WTC11 (cell line): ENCODE measurements around the gene CLOCK. TPM values are rescaled to one million over a fixed set of nuclear protein-coding genes. Genes with fewer than 3 reads are reported as not detected.

Source experiments
- ATAC-seq: fragments of 200-7000 bp; cut with Tn5 transposase; 2 replicates; pipeline ENCODE4 v1.10.0; 2021; ENCODE audit warnings: mild to moderate bottlenecking, moderate library complexity
- CTCF ChIA-PET: fragments of 300-600 bp; sonication (Branson Sonifier 250); formaldehyde crosslinking; loops from one replicate; lab custom pipeline; 2021; ENCODE audit warnings: antibody characterized with exemption; lab: Charles Lee
- POLR2A ChIA-PET: fragments of 350-600 bp; sonication (Branson Sonifier 250); formaldehyde crosslinking; loops from one replicate; lab custom pipeline; 2021; ENCODE audit warnings: antibody characterized with exemption; lab: Charles Lee
- DNase-seq: peaks from one replicate; pipeline ENCODE4 v3.0.0; 2021; ENCODE audit warnings: low spot score
- H3K27ac Mint-ChIP-seq: 2 replicates; pipeline ENCODE4 v1.8.0; 2021; ENCODE audit warnings: mixed read lengths
- H3K27me3 Mint-ChIP-seq: 2 replicates; pipeline ENCODE4 v1.8.0; 2021; ENCODE audit warnings: low read depth, mild to moderate bottlenecking, moderate library complexity, mixed read lengths
- H3K36me3 Mint-ChIP-seq: 2 replicates; pipeline ENCODE4 v1.8.0; 2021; ENCODE audit warnings: mixed read lengths
- H3K4me1 Mint-ChIP-seq: 2 replicates; pipeline ENCODE4 v1.8.0; 2022; ENCODE audit warnings: mixed read lengths
- H3K4me3 Mint-ChIP-seq: 2 replicates; pipeline ENCODE4 v1.8.0; 2021; ENCODE audit warnings: mild to moderate bottlenecking, moderate library complexity, mixed read lengths
- H3K9me3 Mint-ChIP-seq: 2 replicates; pipeline ENCODE4 v1.8.0; 2021; ENCODE audit warnings: mixed read lengths
- AFF4 ChIP-seq: sonication (generic); formaldehyde crosslinking; IDR thresholded peaks from 2 replicates; pipeline ENCODE4 v1.8.1; 2023; ENCODE audit warnings: mild to moderate bottlenecking, missing genetic modification reagents, borderline replicate concordance
- AR ChIP-seq: fragments of 250-450 bp; sonication (Bioruptor Pico); IDR thresholded peaks from 2 replicates; pipeline ENCODE4 v1.9.0; 2021; ENCODE audit warnings: mild to moderate bottlenecking
- ATF1 ChIP-seq: sonication (generic); formaldehyde crosslinking; IDR thresholded peaks from 2 replicates; pipeline ENCODE4 v1.8.1; 2023; ENCODE audit warnings: mild to moderate bottlenecking, moderate library complexity, missing genetic modification reagents
- ATF3 ChIP-seq: sonication (generic); formaldehyde crosslinking; conservative IDR thresholded peaks from 2 replicates; pipeline ENCODE4 v1.8.1; 2022; ENCODE audit warnings: mild to moderate bottlenecking, missing genetic modification reagents
- CBFB ChIP-seq: sonication (generic); formaldehyde crosslinking; IDR thresholded peaks from 2 replicates; pipeline ENCODE4 v1.8.1; 2022; ENCODE audit warnings: mild to moderate bottlenecking, low read depth, missing genetic modification reagents
- EMX1 ChIP-seq: fragments of 250-450 bp; sonication (Bioruptor Pico); IDR thresholded peaks from 2 replicates; pipeline ENCODE4 v1.8.0; 2021; ENCODE audit warnings: mild to moderate bottlenecking
- HMGXB4 ChIP-seq: sonication (generic); formaldehyde crosslinking; IDR thresholded peaks from 2 replicates; pipeline ENCODE4 v1.8.1; 2023; ENCODE audit warnings: mild to moderate bottlenecking, moderate library complexity, missing genetic modification reagents
- MAX ChIP-seq: sonication (generic); formaldehyde crosslinking; IDR thresholded peaks from 2 replicates; pipeline ENCODE4 v1.8.0; 2022; ENCODE audit warnings: mild to moderate bottlenecking, missing genetic modification reagents
- SMAD3 ChIP-seq: sonication (generic); formaldehyde crosslinking; IDR thresholded peaks from 2 replicates; pipeline ENCODE4 v1.8.0; 2022; ENCODE audit warnings: missing genetic modification reagents, mild to moderate bottlenecking, borderline replicate concordance
- ZBTB21 ChIP-seq: sonication (generic); formaldehyde crosslinking; IDR thresholded peaks from 2 replicates; pipeline ENCODE4 v1.8.1; 2023; ENCODE audit warnings: mild to moderate bottlenecking, missing genetic modification reagents, borderline replicate concordance
- ZNF281 ChIP-seq: sonication (generic); formaldehyde crosslinking; IDR thresholded peaks from 2 replicates; pipeline ENCODE4 v1.8.0; 2023; ENCODE audit warnings: mild to moderate bottlenecking, missing genetic modification reagents
- ZNF425 ChIP-seq: fragments of 250-450 bp; sonication (Bioruptor Pico); conservative IDR thresholded peaks from 2 replicates; pipeline ENCODE4 v1.9.0; 2021; ENCODE audit warnings: mild to moderate bottlenecking
- total RNA-seq: library from RNA; stranded (reverse); gene quantifications from 3 replicates; pipeline ENCODE4 v1.2.3, GENCODE V29; 2021

CLOCK gene
- total RNA-seq, 1 experiment from 2014 or later, result 18.6 TPM

- no peak for TF ChIP-seq AFF4 (CRISPR knock-in tag)
- TF ChIP-seq ZNF425, result no peak
These were observed 153.0 kb downstream of the CLOCK start (continued) for GRCh38 chr4:55393461-55394320.

- ChIA-PET POLR2A (interaction anchor here (0.8 kb wide), 1 partner anchor 9 kb away, joined by 3 read pairs; the partner anchor contains the start of gene TMEM165), CTCF (interaction anchor here (1.2 kb wide), 1 partner anchor 12 kb away, joined by 3 read pairs; no protein-coding TSS in a partner anchor)
- no peaks in the 10 kb centered on the region for H3K9me3 Mint-ChIP-seq
- no peak overlapping the region for H3K27ac Mint-ChIP-seq
- H3K27me3 Mint-ChIP-seq, result no peaks in the 10 kb centered on the region
- no peaks in the 10 kb centered on the region for H3K36me3 Mint-ChIP-seq
- peaks cover 6% of the 10 kb centered on the region for H3K4me1 Mint-ChIP-seq
- H3K4me3 Mint-ChIP-seq, result no peak overlapping the region
- ATAC-seq (no peak), DNase-seq (no peak)
- TF ChIP-seq AR (CRISPR knock-in tag) (no peak), EMX1 (no peak), ATF1 (CRISPR knock-in tag) (no peak), ATF3 (CRISPR knock-in tag) (no peak), SMAD3 (CRISPR knock-in tag) (no peak), AFF4 (CRISPR knock-in tag) (no peak), MAX (CRISPR knock-in tag) (no peak), ZNF281 (no peak), CBFB (no peak), HMGXB4 (CRISPR knock-in tag) (no peak), ZBTB21 (no peak)
These were observed 159.9 kb downstream of the CLOCK start for GRCh38 chr4:55386840-55387239.
